GM12878 (cell line): ENCODE measurements around the gene NRP1. TPM values are rescaled to one million over a fixed set of nuclear protein-coding genes. Genes with fewer than 3 reads are reported as not detected.

Source experiments
- ATAC-seq: fragments of 200-7000 bp; cut with Tn5 transposase; 3 replicates; pipeline ENCODE4 v1.9.1; 2020; ENCODE audit warnings: mild to moderate bottlenecking, moderate library complexity
- BruUV-seq: library from RNA; stranded (reverse); fragments of 400-500 nt; replicated peaks from 2 replicates; lab custom pipeline; 2021; lab: Mats Ljungman, UMichigan
- CTCF ChIA-PET: fragments of 300-600 bp; sonication (Branson Sonifier 250); formaldehyde crosslinking; extraction: SDS; loops from one replicate; lab custom pipeline; 2021; ENCODE audit warnings: inconsistent platforms; lab: Yijun Ruan, JAX
- POLR2A ChIA-PET: fragments of 350-600 bp; formaldehyde crosslinking; extraction: SDS; loops from one replicate; lab custom pipeline; 2021; ENCODE audit warnings: inconsistent platforms; lab: Charles Lee
- RAD21 ChIA-PET: fragments of 300-600 bp; sonication (Branson Sonifier 250); formaldehyde crosslinking; loops from one replicate; lab custom pipeline; 2023; ENCODE audit warnings: antibody characterized with exemption; ENCODE audit not compliant: unreplicated experiment; lab: Charles Lee
- SMC1A ChIA-PET: fragments of 300-600 bp; sonication (Branson Sonifier 250); formaldehyde crosslinking; loops from one replicate; lab custom pipeline; 2023; ENCODE audit not compliant: unreplicated experiment, uncharacterized antibody; lab: Charles Lee
- DNase-seq: peaks from one replicate; pipeline ENCODE4 v3.0.0-alpha.2; 2011; ENCODE audit warnings: low read depth, low spot score
- FAIRE-seq: peaks from 3 replicates; lab custom pipeline; 2011; peaks lifted over from hg19 to GRCh38; lab: Jason Lieb, UNC
- H2AFZ ChIP-seq: 2 replicates; pipeline ENCODE4 v1.6.0; 2011; ENCODE audit warnings: low read depth, low read length, control low read depth; ENCODE audit not compliant: control insufficient read depth
- H3K27ac ChIP-seq: 2 replicates; pipeline ENCODE4 v1.5.1; 2011; ENCODE audit warnings: control low read depth; ENCODE audit not compliant: control insufficient read depth, insufficient read depth
- H3K27me3 ChIP-seq, 2 experiments: replicated peaks in 1 of 2; 2 replicates each; pipeline versions ENCODE4 v1.6.0 to v1.6.1; 2011; ENCODE audit warnings: low read length in 1 of 2; ENCODE audit not compliant: control insufficient read depth in 2 of 2, insufficient read depth in 2 of 2
- H3K36me3 ChIP-seq, 2 experiments: 2 replicates each; pipeline ENCODE4 v1.5.1; 2011; ENCODE audit warnings: low read length in 1 of 2; ENCODE audit not compliant: control insufficient read depth in 2 of 2, insufficient read depth in 2 of 2
- H3K4me1 ChIP-seq: 2 replicates; pipeline ENCODE4 v1.6.1; 2011; ENCODE audit warnings: mild to moderate bottlenecking, low read length, moderate library complexity, mixed read lengths; ENCODE audit not compliant: control insufficient read depth, insufficient read depth
- H3K4me2 ChIP-seq: 2 replicates; pipeline ENCODE4 v1.6.0; 2011; ENCODE audit warnings: control low read depth; ENCODE audit not compliant: control insufficient read depth, insufficient read depth
- H3K4me3 ChIP-seq: fragments of 200-600 bp; sonication (generic); 2 replicates; pipeline ENCODE4 v1.5.1; 2016
- H3K79me2 ChIP-seq: 2 replicates; pipeline ENCODE4 v1.6.0; 2011; ENCODE audit warnings: low read length; ENCODE audit not compliant: control insufficient read depth, insufficient read depth
- H3K9ac ChIP-seq: 2 replicates; pipeline ENCODE4 v1.8.0; 2011; ENCODE audit warnings: low read length, control low read depth, mixed read lengths; ENCODE audit not compliant: control insufficient read depth, insufficient read depth
- H3K9me3 ChIP-seq: replicated peaks from 3 replicates; pipeline ENCODE4 v1.5.1; 2011; ENCODE audit warnings: mild to moderate bottlenecking, low read length; ENCODE audit not compliant: control insufficient read depth, insufficient read depth
- H4K20me1 ChIP-seq: 2 replicates; pipeline ENCODE4 v1.6.0; 2011; ENCODE audit not compliant: control insufficient read depth, insufficient read depth
- BCL11A ChIP-seq: IDR thresholded peaks from 2 replicates; pipeline ENCODE4 v1.6.1; 2011; ENCODE audit warnings: low read depth, low read length
- CHD1 ChIP-seq: IDR thresholded peaks from 2 replicates; pipeline ENCODE4 v1.6.1; 2012; ENCODE audit warnings: low read depth, low read length, improper control_type of control experiment
- FOS ChIP-seq: IDR thresholded peaks from 3 replicates; pipeline ENCODE4 v1.6.1; 2011; ENCODE audit warnings: borderline replicate concordance; ENCODE audit not compliant: insufficient read length; ENCODE audit errors: extremely low read depth
- FOXK2 ChIP-seq: fragments of 450-650 bp; IDR thresholded peaks from 2 replicates; pipeline ENCODE4 v1.6.1; 2017; ENCODE audit warnings: mild to moderate bottlenecking, moderate library complexity
- FOXM1 ChIP-seq: IDR thresholded peaks from 2 replicates; pipeline ENCODE4 v1.6.1; 2012; ENCODE audit warnings: low read depth, mild to moderate bottlenecking, inconsistent platforms, low read length, moderate library complexity
- IKZF2 ChIP-seq, 2 experiments: fragments of 450-650 bp; IDR thresholded peaks; 2 replicates each; pipeline ENCODE4 v1.6.1; 2017; ENCODE audit warnings: mild to moderate bottlenecking in 2 of 2, moderate library complexity in 2 of 2
- NFIC ChIP-seq: IDR thresholded peaks from 2 replicates; pipeline ENCODE4 v1.6.1; 2012; ENCODE audit warnings: low read depth, mild to moderate bottlenecking, inconsistent platforms, low read length, moderate library complexity
- POLR2AphosphoS5 ChIP-seq: IDR thresholded peaks from 2 replicates; pipeline ENCODE4 v1.6.1; 2011; ENCODE audit warnings: mild to moderate bottlenecking, low read length, inconsistent platforms
- SMC3 ChIP-seq: IDR thresholded peaks from 2 replicates; pipeline ENCODE4 v1.6.1; 2011; ENCODE audit warnings: low read length, improper control_type of control experiment, borderline replicate concordance
- SUZ12 ChIP-seq: fragments of 200-600 bp; sonication (generic); IDR thresholded peaks from one replicate; pipeline ENCODE4 v1.6.1; 2018; ENCODE audit warnings: antibody characterized with exemption, mild to moderate bottlenecking; ENCODE audit not compliant: unreplicated experiment
- ZNF217 ChIP-seq: fragments of 450-650 bp; IDR thresholded peaks from 2 replicates; pipeline ENCODE4 v1.6.1; 2017; ENCODE audit warnings: antibody characterized with exemption, mild to moderate bottlenecking
- WGBS: methylation state at CpG from one replicate; pipeline ENCODE4 v1.1.6; 2016; ENCODE audit warnings: low lambda C conversion rate; ENCODE audit not compliant: insufficient replicate concordance, insufficient coverage; ENCODE audit errors: missing lambda C conversion rate; 5-methylcytosine and 5-hydroxymethylcytosine counted together
- in situ Hi-C: fragments of 300-500 bp; cut with MboI; formaldehyde crosslinking; loops from 9 replicates; pipeline ENCODE4 v1.14.3; 2018; ENCODE audit warnings: mixed read lengths
- intact Hi-C: fragments of 100-400 bp; cut with micrococcal nuclease; formaldehyde crosslinking; loops from one replicate; pipeline ENCODE4 v1.14.2; 2022; ENCODE audit not compliant: unreplicated experiment
- polyA plus RNA-seq, 11 experiments: library from polyadenylated mRNA; depleted of rRNA in 4 of 11; unstranded in 6 of 11; stranded (reverse) in 5 of 11; fragments of >200 nt; fragmentation: Nextera tagmentation in 4 of 11; fragmentation: Illumina TruSeq in 1 of 11; extraction: Ambion mirVana in 4 of 11; extraction: Trizol in 1 of 11; gene quantifications; 1 replicate in 1 of 11; 2 replicates in 10 of 11; pipeline versions ENCODE4 v1.2.1 to v1.2.3, GENCODE V29; 2011 to 2016; ENCODE audit warnings: inconsistent platforms in 2 of 11, missing spikeins in 2 of 11, low read depth in 1 of 11
- total RNA-seq, 4 experiments: library from RNA; depleted of rRNA in 3 of 4; stranded (reverse); fragments of >200 nt in 3 of 4; fragmentation: Illumina TruSeq in 1 of 4; extraction: Trizol in 1 of 4; gene quantifications; 2 replicates each; pipeline versions ENCODE4 v1.2.1 to v1.2.3, GENCODE V29; 2013 to 2021
- TF ChIP-seq, protein P1 (sequence below): fragments of 150-350 bp; IDR thresholded peaks from 2 replicates; pipeline ENCODE4 v1.6.1; 2014; ENCODE audit warnings: mild to moderate bottlenecking, low read depth, low read length
- TF ChIP-seq, protein P2 (sequence below): fragments of 450-650 bp; IDR thresholded peaks from 2 replicates; pipeline ENCODE4 v1.6.1; 2016; ENCODE audit warnings: mild to moderate bottlenecking

NRP1 gene
- total and polyA plus RNA-seq, 10 of the 15 experiments (the other 5 are each of a cell fraction or from before 2014, with no cell fraction given): 0.11 to 12.1 (median 0.52) TPM

DNA sequence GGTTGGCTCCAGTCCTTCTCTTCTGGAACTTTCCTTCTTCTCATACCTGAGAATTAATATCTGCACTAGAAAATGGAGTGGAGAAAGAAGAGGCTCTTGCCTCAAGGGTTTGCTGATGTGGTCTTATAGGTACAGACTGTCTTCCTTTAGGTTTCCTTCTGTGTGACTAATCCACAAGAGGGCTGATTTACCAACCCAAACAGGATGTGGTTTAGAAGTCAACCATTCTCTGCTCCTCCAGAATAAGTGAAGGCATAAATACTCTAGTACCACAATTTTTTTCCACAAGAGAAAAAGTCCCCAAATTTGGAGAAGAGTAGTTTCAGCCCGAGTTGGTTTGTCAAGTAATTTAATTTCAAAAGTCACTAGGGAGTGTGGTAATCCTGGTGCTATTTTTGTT, 85.8 kb downstream of the NRP1 start:
- no peaks in the 10 kb centered on the region; the same call in 2 of the 3 replicates for H3K9me3 ChIP-seq
- SMC1A ChIA-PET: interaction anchor here (1.1 kb wide), 1 partner anchor 11 kb away, joined by 3 read pairs; no protein-coding TSS in a partner anchor
- no peak overlapping the region for H3K27ac ChIP-seq
- no peak overlapping the region for H2AFZ ChIP-seq
- 4% methylated on average over 1 of the region's 1 CpG for WGBS
- in situ Hi-C loops: no loop called here
- no peaks in the 10 kb centered on the region for H3K36me3 ChIP-seq
- H4K20me1 ChIP-seq: no peaks in the 10 kb centered on the region
- RAD21 ChIA-PET: no interaction called here
- H3K9ac ChIP-seq: no peak overlapping the region
- ATAC-seq (peak; percentile 75), DNase-seq (no peak), FAIRE-seq (no peak)
- peak in 1 of 2 experiments; percentile 17; a peak in 1 of 4 replicates for TF ChIP-seq IKZF2 (IDR thresholded peaks at IDR 0.05)
- TF ChIP-seq, protein P1, sequence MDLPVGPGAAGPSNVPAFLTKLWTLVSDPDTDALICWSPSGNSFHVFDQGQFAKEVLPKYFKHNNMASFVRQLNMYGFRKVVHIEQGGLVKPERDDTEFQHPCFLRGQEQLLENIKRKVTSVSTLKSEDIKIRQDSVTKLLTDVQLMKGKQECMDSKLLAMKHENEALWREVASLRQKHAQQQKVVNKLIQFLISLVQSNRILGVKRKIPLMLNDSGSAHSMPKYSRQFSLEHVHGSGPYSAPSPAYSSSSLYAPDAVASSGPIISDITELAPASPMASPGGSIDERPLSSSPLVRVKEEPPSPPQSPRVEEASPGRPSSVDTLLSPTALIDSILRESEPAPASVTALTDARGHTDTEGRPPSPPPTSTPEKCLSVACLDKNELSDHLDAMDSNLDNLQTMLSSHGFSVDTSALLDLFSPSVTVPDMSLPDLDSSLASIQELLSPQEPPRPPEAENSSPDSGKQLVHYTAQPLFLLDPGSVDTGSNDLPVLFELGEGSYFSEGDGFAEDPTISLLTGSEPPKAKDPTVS: no peak
- POLR2A ChIA-PET: no interaction called here
- H3K4me2 ChIP-seq: no peak overlapping the region
- no peaks in the 10 kb centered on the region; the same call in 1 of the 2 replicates for H3K4me1 ChIP-seq
- no TSS peak for BruUV-seq
- H3K4me3 ChIP-seq: no peak overlapping the region
- H3K79me2 ChIP-seq: no peaks in the 10 kb centered on the region
- H3K27me3 ChIP-seq: no peaks in the 10 kb centered on the region
- intact Hi-C loops: no loop called here
- CTCF ChIA-PET: no interaction called here

DNA sequence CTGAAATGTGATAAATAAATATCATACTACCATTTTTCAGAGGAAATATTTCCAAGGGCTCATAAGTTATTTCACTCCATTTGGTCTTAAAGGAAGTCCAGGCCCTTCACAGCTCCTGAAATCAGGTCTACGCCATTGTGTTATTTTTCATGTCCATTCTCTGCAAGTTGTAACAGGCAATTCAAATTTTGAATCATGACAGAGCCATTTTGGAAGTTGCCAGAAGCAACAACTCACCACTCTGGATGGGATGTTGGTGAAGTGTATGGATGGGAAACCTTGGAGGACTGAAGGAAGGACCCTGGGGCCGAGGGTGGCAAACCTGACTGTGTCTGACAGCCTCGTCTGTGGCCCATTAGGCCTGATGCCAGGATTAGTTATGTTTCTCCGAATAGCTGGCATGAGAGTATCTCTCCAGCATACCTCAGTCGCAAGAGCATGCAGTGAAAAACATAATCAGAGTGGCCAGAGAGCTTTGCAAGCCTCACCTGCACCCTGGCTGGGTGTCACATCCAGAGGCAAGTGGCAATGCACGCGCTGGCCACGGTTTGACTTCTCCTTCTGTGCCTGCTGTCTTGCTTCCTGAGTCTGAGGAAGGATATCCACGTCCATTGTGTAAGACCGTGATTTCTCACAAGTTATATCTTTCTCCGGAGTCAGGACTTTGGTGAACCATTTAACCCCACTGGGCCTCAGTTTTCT, 87.1 kb downstream of the NRP1 start:
- ChIA-PET POLR2A (no interaction called here), RAD21 (no interaction called here)
- in situ Hi-C loops (no loop called here), intact Hi-C loops (no loop called here)
- Histone ChIP-seq H2AFZ (no peak overlapping the region), H3K4me2 (no peak overlapping the region), H3K9me3 (no peaks in the 10 kb centered on the region; the same call in 2 of the 3 replicates), H3K79me2 (no peaks in the 10 kb centered on the region)
- FAIRE-seq: no peak
- no TSS peak for BruUV-seq
- TF ChIP-seq FOS (no peak), FOXK2 (no peak), BCL11A (no peak), CHD1 (no peak), ZNF217 (no peak), POLR2AphosphoS5 (no peak), SUZ12 (no peak), SMC3 (no peak), FOXM1 (no peak), NFIC (no peak)
- TF ChIP-seq, protein P2, sequence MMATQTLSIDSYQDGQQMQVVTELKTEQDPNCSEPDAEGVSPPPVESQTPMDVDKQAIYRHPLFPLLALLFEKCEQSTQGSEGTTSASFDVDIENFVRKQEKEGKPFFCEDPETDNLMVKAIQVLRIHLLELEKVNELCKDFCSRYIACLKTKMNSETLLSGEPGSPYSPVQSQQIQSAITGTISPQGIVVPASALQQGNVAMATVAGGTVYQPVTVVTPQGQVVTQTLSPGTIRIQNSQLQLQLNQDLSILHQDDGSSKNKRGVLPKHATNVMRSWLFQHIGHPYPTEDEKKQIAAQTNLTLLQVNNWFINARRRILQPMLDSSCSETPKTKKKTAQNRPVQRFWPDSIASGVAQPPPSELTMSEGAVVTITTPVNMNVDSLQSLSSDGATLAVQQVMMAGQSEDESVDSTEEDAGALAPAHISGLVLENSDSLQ: no peak
- TF ChIP-seq, all 136 proteins: peak for 0
- ChIA-PET CTCF (interaction anchor here (1.2 kb wide), 1 partner anchor 54 kb away, joined by 4 read pairs; no protein-coding TSS in a partner anchor), SMC1A (interaction anchor here (1.4 kb wide), 1 partner anchor 21 kb away, joined by 3 read pairs; no protein-coding TSS in a partner anchor)
- Histone ChIP-seq H3K4me3 (no peak overlapping the region), H3K27ac (no peak overlapping the region), H3K4me1 (no peaks in the 10 kb centered on the region; the same call in 1 of the 2 replicates), H3K36me3 (no peaks in the 10 kb centered on the region), H3K9ac (no peak overlapping the region), H4K20me1 (no peaks in the 10 kb centered on the region), H3K27me3 (no peaks in the 10 kb centered on the region)
- 43% methylated on average over 11 of the region's 11 CpGs for WGBS
- ATAC-seq (no peak), DNase-seq (no peak)
